ENCODE results near the gene ARPC2. TPM values are rescaled to one million over a fixed set of nuclear protein-coding genes. Genes with fewer than 3 reads are reported as not detected.
A peak's percentile ranks its signal among the peaks of the same experiment; 100 is the strongest.

ARPC2 gene
- total and polyA plus RNA-seq, 7 donors, result 150 to 274 (median 198) TPM

DNA sequence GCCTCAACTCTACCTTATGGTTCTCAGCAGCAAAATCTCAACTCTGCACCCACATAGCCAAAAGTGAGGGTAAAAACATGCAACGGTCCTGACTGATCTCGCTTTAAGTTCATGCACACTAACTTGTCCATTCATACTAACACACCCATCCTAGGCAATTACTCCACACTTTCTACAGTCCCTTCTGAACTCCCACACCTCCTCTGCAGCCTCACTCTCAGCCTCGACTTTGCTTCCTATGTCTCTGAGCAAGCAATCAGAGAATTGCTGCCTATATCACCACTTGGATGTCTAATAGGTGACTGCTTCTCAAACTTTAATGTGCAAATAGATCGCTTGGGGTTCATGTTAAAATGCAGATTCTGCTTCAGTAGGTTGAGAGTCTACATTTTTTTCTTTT, 83.2 kb downstream of the ARPC2 start:
- H3K4me3 ChIP-seq, result no peak overlapping the region
- no peak for ATAC-seq
- no peak for DNase-seq
- no peaks in the 10 kb centered on the region for H3K4me1 ChIP-seq
- H3K27ac ChIP-seq, result no peak overlapping the region
- no peaks in the 10 kb centered on the region for H3K36me3 ChIP-seq (ENCODE audit: insufficient read depth in 1 of 2, low read depth in 1 of 2)
- H3K9me3 ChIP-seq, result no peaks in the 10 kb centered on the region
- TF ChIP-seq, protein P1, sequence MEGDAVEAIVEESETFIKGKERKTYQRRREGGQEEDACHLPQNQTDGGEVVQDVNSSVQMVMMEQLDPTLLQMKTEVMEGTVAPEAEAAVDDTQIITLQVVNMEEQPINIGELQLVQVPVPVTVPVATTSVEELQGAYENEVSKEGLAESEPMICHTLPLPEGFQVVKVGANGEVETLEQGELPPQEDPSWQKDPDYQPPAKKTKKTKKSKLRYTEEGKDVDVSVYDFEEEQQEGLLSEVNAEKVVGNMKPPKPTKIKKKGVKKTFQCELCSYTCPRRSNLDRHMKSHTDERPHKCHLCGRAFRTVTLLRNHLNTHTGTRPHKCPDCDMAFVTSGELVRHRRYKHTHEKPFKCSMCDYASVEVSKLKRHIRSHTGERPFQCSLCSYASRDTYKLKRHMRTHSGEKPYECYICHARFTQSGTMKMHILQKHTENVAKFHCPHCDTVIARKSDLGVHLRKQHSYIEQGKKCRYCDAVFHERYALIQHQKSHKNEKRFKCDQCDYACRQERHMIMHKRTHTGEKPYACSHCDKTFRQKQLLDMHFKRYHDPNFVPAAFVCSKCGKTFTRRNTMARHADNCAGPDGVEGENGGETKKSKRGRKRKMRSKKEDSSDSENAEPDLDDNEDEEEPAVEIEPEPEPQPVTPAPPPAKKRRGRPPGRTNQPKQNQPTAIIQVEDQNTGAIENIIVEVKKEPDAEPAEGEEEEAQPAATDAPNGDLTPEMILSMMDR (IDR thresholded peaks at IDR 0.05), result no peak
- intact Hi-C loops (cut with DNase I), result loop anchor here (5.0 kb wide), 1 partner anchor 57 kb away; the partner anchor contains the start of gene CATIP (in 2 of the 2)
- 76 to 81% (median 81%) methylated on average over 4 of the region's 4 CpGs for WGBS, 3 donors
- H3K27me3 ChIP-seq (ENCODE audit: insufficient read depth in 3 of 3, low read length in 2 of 3), result no peaks in the 10 kb centered on the region

DNA sequence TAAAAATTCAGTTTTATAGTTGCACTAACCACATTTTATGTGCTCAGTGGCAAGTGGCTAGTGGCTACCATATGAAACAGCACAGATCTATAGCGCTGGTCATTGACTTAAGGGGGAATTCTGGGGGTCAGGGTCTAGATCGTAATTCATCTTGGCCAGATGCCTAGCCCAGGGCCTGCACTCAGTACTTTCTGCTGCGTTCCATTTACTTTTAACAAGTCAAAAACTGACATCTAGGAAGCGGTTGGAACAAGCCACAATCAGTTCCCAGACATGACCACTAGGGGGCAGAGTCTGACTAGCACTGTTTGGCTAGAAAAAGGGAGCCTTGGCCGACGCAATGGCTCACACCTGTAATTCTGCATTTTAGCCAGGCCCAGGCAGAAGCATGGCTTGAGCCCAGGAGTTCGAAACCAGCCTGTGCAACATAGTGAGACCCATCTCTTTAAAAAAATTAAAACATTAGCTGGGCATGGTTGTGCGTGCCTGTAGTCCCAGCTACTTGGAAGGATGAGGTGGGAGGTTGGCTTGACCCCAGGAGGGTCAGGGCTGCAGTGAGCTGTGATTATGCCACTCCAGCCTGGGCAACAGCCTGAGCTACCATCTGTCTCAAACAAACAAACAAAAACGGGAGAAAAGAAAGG, 84.3 kb downstream of the ARPC2 start:
- Histone ChIP-seq H3K27ac (no peak overlapping the region), H3K36me3 (ENCODE audit: insufficient read depth in 1 of 2, low read depth in 1 of 2) (no peaks in the 10 kb centered on the region), H3K4me1 (no peaks in the 10 kb centered on the region), H3K4me3 (no peak overlapping the region), H3K9me3 (no peaks in the 10 kb centered on the region), H3K27me3 (ENCODE audit: insufficient read depth in 3 of 3, low read length in 2 of 3) (no peaks in the 10 kb centered on the region)
- DNase-seq (peak; percentile 69 to 83), ATAC-seq (peak; percentile 82 to 94 (median 84))
- 8 to 12% (median 9%) methylated on average over 9 of the region's 9 CpGs for WGBS, 3 donors
- TF ChIP-seq, protein P1 (IDR thresholded peaks at IDR 0.05), result peak; percentile 97
- intact Hi-C loops (cut with DNase I), result loop anchor here (1.0 to 5.0 kb wide), 2 partner anchors 56 to 95 kb away; partner anchors contain the start of gene CATIP (in 2 of the 2)

Other genes with a start within 250 kb of the ARPC2 start
- gene TNS1, start 214.2 kb upstream of the ARPC2 start, total RNA-seq, result 100 to 1,000 TPM; 231 to 742 (median 415) TPM
- gene TNS1, start 214.2 kb upstream of the ARPC2 start, polyA plus RNA-seq, result 100 to 1,000 TPM in 2 of 3 donors, 10 to 100 TPM in 1; 73.4 to 276 (median 155) TPM
- gene RUFY4, start 147.9 kb upstream of the ARPC2 start, total RNA-seq, result not detected
- under 1 TPM in 2 of 3 donors, not detected in 1; 0.01 to 0.03 TPM for gene RUFY4, start 147.9 kb upstream of the ARPC2 start, polyA plus RNA-seq
- gene CXCR2, start 91.2 kb upstream of the ARPC2 start, total RNA-seq, result 1 to 10 TPM in 2 of 4 donors, under 1 TPM in 2; 0.62 to 1.3 (median 0.98) TPM
- gene CXCR2, start 91.2 kb upstream of the ARPC2 start, polyA plus RNA-seq, result under 1 TPM in 2 of 3 donors, not detected in 1; 0.03 to 0.09 TPM
- gene CXCR1, start 50.2 kb upstream of the ARPC2 start, total RNA-seq, result under 1 TPM; 0.28 to 0.96 (median 0.74) TPM
- gene CXCR1, start 50.2 kb upstream of the ARPC2 start, polyA plus RNA-seq, result under 1 TPM in 1 of 3 donors, not detected in 2; 0.10 TPM
- gene GPBAR1, start 43.8 kb downstream of the ARPC2 start, total RNA-seq, result under 1 TPM; 0.24 to 0.74 (median 0.24) TPM
- under 1 TPM; 0.45 to 0.59 (median 0.56) TPM for gene GPBAR1, start 43.8 kb downstream of the ARPC2 start, polyA plus RNA-seq
- gene AAMP, start 52.9 kb downstream of the ARPC2 start, total RNA-seq, result 10 to 100 TPM; 52.7 to 70.6 (median 62.5) TPM
- 100 to 1,000 TPM in 2 of 3 donors, 10 to 100 TPM in 1; 73.8 to 120 (median 115) TPM for gene AAMP, start 52.9 kb downstream of the ARPC2 start, polyA plus RNA-seq
- 10 to 100 TPM; 31.5 to 54.5 (median 41.0) TPM for gene PNKD, start 53.3 kb downstream of the ARPC2 start, total RNA-seq
- gene PNKD, start 53.3 kb downstream of the ARPC2 start, polyA plus RNA-seq, result 10 to 100 TPM; 55.6 to 86.9 (median 68.1) TPM
- gene TMBIM1, start 75.3 kb downstream of the ARPC2 start, total RNA-seq, result 100 to 1,000 TPM; 152 to 197 (median 157) TPM
- 100 to 1,000 TPM; 167 to 264 (median 228) TPM for gene TMBIM1, start 75.3 kb downstream of the ARPC2 start, polyA plus RNA-seq
- gene CATIP, start 139.7 kb downstream of the ARPC2 start, total RNA-seq, result not detected
- not detected for gene CATIP, start 139.7 kb downstream of the ARPC2 start, polyA plus RNA-seq
- gene SLC11A1, start 165.1 kb downstream of the ARPC2 start, total RNA-seq, result 1 to 10 TPM; 2.1 to 3.9 (median 2.8) TPM
- gene SLC11A1, start 165.1 kb downstream of the ARPC2 start, polyA plus RNA-seq, result 1 to 10 TPM in 2 of 3 donors, under 1 TPM in 1; 0.96 to 2.2 (median 1.9) TPM
- gene CTDSP1, start 182.7 kb downstream of the ARPC2 start, total RNA-seq, result 10 to 100 TPM; 57.2 to 73.0 (median 63.9) TPM
- gene CTDSP1, start 182.7 kb downstream of the ARPC2 start, polyA plus RNA-seq, result 10 to 100 TPM; 55.6 to 62.9 (median 57.4) TPM
- not detected for gene VIL1, start 201.9 kb downstream of the ARPC2 start, total RNA-seq
- gene VIL1, start 201.9 kb downstream of the ARPC2 start, polyA plus RNA-seq, result under 1 TPM; 0.08 to 0.10 (median 0.10) TPM

Data from psoas muscle (tissue), 8 donors.